ENCODE measurements around the gene CMKLR1. TPM values are rescaled to one million over a fixed set of nuclear protein-coding genes. Genes with fewer than 3 reads are reported as not detected.

Gene CMKLR1
- total RNA-seq, 1 donor from 2014 or later: 47.5 TPM

DNA sequence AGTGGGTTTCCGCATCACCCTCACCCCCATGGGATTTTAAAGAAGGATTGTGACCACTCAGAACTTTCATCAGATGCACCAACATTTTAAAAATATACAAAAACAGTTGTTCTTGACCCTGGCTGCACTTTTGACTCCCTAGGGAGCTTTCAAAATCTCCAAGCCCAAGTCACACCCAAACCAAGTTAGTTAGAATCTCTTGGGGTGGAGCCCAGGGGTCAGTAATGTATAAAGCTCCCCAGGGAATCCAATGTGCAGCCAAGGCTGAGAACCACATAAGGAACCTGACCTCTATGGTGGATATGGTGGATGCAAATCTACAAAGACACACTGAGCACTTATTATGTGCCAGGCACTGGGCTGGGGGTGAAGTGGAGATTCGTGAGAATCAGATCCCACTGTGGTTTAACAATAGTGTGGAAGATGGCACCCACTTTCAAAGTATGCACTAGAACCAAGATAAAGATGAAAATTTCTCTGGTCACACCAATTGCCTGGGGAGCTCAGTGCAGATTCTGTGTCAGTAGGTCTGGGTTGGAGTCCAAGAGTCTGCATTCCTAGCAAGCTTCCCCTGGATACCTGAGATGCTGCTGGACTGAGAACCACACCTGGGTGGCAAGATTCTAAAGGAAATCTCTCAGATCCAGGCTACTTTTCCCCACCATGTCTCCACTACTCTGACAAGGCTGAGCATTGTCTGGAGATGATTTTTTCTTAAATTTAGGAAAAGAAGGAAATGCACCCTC lies 18.9 kb upstream of the CMKLR1 start:
- H3K27me3 Mint-ChIP-seq (ENCODE audit: unreplicated experiment): peaks cover 5% of the 10 kb centered on the region
- no peaks in the 10 kb centered on the region for H3K36me3 Mint-ChIP-seq (ENCODE audit: unreplicated experiment)
- TF ChIP-seq, protein P1, sequence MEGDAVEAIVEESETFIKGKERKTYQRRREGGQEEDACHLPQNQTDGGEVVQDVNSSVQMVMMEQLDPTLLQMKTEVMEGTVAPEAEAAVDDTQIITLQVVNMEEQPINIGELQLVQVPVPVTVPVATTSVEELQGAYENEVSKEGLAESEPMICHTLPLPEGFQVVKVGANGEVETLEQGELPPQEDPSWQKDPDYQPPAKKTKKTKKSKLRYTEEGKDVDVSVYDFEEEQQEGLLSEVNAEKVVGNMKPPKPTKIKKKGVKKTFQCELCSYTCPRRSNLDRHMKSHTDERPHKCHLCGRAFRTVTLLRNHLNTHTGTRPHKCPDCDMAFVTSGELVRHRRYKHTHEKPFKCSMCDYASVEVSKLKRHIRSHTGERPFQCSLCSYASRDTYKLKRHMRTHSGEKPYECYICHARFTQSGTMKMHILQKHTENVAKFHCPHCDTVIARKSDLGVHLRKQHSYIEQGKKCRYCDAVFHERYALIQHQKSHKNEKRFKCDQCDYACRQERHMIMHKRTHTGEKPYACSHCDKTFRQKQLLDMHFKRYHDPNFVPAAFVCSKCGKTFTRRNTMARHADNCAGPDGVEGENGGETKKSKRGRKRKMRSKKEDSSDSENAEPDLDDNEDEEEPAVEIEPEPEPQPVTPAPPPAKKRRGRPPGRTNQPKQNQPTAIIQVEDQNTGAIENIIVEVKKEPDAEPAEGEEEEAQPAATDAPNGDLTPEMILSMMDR (IDR thresholded peaks at IDR 0.05): no peak
- DNase-seq (ENCODE audit: extremely low spot score, unreplicated experiment): no peak
- peaks cover 19% of the 10 kb centered on the region for H3K4me1 Mint-ChIP-seq (ENCODE audit: unreplicated experiment)
- H3K27ac Mint-ChIP-seq (ENCODE audit: unreplicated experiment): no peak overlapping the region
- no peak overlapping the region for H3K4me3 Mint-ChIP-seq (ENCODE audit: unreplicated experiment)
- no peaks in the 10 kb centered on the region for H3K9me3 Mint-ChIP-seq (ENCODE audit: unreplicated experiment)

DNA sequence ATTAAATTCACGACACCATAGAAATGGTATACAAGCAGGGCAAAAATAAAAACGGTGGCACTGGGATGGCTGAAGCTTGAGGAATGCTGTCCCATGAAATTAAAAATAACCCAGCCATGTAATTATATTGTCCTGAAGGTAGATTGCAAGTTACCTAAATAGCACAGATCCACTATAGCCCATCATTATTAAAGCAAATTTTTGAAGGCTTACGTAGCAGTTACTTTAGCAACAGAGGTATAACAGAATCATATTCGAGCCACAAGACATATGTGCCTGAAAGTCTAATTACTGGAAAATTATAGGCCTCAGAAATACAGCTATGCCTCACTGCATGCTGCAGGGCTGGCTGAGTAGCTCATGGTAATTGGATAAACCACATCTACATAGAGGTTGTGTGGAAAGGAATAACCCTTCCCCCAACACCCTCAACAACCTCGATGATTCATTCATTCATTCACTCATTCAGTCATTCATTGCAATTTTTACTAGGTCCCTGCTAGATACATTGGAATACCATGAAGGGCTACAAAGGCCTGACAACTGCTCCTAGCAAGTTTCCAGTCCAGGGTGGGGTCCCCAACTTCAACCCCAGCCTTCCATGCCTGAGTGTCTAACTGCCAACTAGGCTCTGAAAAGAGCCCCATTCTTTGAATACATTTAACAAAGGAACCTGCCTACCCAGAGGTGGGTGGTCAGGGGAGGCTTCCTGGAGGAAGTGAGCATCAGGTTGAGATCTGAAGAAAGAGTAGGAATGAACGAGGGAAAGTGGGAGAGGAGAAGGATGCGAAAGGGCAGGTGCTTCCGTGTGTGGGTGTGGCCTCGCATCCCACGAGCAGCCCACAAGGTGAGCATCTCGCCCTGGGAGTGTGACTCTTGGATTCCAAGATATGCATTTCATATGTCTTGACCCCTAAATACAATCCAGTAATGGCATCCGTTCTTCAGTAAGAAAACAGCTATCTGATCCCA lies 18.0 kb upstream of the CMKLR1 start:
- DNase-seq (ENCODE audit: extremely low spot score, unreplicated experiment): no peak
- Mint-ChIP-seq H3K27ac (ENCODE audit: unreplicated experiment) (no peak overlapping the region), H3K27me3 (ENCODE audit: unreplicated experiment) (peaks cover 5% of the 10 kb centered on the region), H3K4me3 (ENCODE audit: unreplicated experiment) (no peak overlapping the region), H3K9me3 (ENCODE audit: unreplicated experiment) (no peaks in the 10 kb centered on the region), H3K36me3 (ENCODE audit: unreplicated experiment) (no peaks in the 10 kb centered on the region), H3K4me1 (ENCODE audit: unreplicated experiment) (peaks cover 19% of the 10 kb centered on the region)
- TF ChIP-seq, protein P1 (IDR thresholded peaks at IDR 0.05): no peak

DNA sequence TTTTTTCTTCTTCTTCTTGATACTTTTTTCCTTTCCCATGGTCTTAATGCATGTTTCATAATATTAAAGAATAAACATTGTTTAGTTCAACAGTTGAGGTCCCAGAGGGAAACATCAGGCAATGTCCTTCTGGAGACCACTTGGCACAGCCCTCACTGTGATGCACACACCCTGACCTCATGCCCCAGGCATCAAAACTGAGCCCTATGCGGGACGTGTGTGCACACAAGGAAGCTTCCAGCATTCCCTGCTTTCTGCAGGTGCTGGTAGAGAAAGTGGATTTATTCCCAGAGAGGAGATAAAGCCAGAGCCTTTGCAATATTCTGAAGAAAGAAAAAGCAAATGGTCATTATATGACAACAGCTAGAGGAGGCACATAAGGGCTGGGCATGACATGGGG lies 16.0 kb upstream of the CMKLR1 start:
- Mint-ChIP-seq H3K27me3 (ENCODE audit: unreplicated experiment) (peaks cover 5% of the 10 kb centered on the region), H3K4me1 (ENCODE audit: unreplicated experiment) (peaks cover 10% of the 10 kb centered on the region), H3K36me3 (ENCODE audit: unreplicated experiment) (no peaks in the 10 kb centered on the region), H3K27ac (ENCODE audit: unreplicated experiment) (no peak overlapping the region), H3K9me3 (ENCODE audit: unreplicated experiment) (no peaks in the 10 kb centered on the region), H3K4me3 (ENCODE audit: unreplicated experiment) (no peak overlapping the region)
- TF ChIP-seq, protein P1 (IDR thresholded peaks at IDR 0.05): no peak
- no peak for DNase-seq (ENCODE audit: extremely low spot score, unreplicated experiment)

DNA sequence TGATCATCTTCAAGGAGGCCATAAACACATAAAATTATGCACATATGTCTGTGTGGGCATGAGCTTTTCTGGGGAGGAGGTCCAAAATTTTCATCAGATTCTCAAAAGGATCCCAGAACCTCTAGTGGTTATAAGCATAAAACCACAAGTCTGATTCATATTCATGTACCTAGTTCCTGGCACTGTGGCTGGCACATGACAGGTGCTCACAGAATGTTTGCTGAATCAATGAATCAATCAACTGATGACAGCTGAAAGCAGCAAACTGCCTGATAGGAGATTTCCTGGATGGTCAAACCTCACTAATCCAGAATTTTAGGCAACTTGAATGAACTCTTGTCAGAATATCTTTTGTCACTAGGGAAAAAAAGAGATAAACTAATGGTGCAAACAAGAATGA lies 13.5 kb upstream of the CMKLR1 start:
- Mint-ChIP-seq H3K9me3 (ENCODE audit: unreplicated experiment) (no peaks in the 10 kb centered on the region), H3K4me3 (ENCODE audit: unreplicated experiment) (no peak overlapping the region), H3K27me3 (ENCODE audit: unreplicated experiment) (peaks cover 5% of the 10 kb centered on the region), H3K36me3 (ENCODE audit: unreplicated experiment) (no peaks in the 10 kb centered on the region), H3K27ac (ENCODE audit: unreplicated experiment) (no peak overlapping the region), H3K4me1 (ENCODE audit: unreplicated experiment) (peaks cover 14% of the 10 kb centered on the region)
- DNase-seq (ENCODE audit: extremely low spot score, unreplicated experiment): no peak
- TF ChIP-seq, protein P1 (IDR thresholded peaks at IDR 0.05): no peak

- Mint-ChIP-seq H3K4me1 (ENCODE audit: unreplicated experiment) (peaks cover 13% of the 10 kb centered on the region), H3K27me3 (ENCODE audit: unreplicated experiment) (peaks cover 4% of the 10 kb centered on the region), H3K9me3 (ENCODE audit: unreplicated experiment) (no peaks in the 10 kb centered on the region), H3K4me3 (ENCODE audit: unreplicated experiment) (no peak overlapping the region), H3K27ac (ENCODE audit: unreplicated experiment) (no peak overlapping the region), H3K36me3 (ENCODE audit: unreplicated experiment) (no peaks in the 10 kb centered on the region)
- no peak for DNase-seq (ENCODE audit: extremely low spot score, unreplicated experiment)
- TF ChIP-seq, protein P1 (IDR thresholded peaks at IDR 0.05): no peak
These were observed 11.4 kb upstream of the CMKLR1 start for GRCh38 chr12:108350511-108350910.
